BJ (cell line): ENCODE results near the gene NSG1. TPM values are rescaled to one million over a fixed set of nuclear protein-coding genes. Genes with fewer than 3 reads are reported as not detected.

Source experiments
- CTCF ChIA-PET: fragments of 350-600 bp; formaldehyde crosslinking; extraction: SDS; loops from one replicate; lab custom pipeline; 2021; ENCODE audit warnings: antibody characterized with exemption, inconsistent platforms; lab: Yijun Ruan, JAX
- POLR2A ChIA-PET: fragments of 300-600 bp; sonication (Branson Sonifier 250); formaldehyde crosslinking; extraction: SDS; loops from one replicate; lab custom pipeline; 2021; ENCODE audit warnings: antibody characterized with exemption; lab: Charles Lee
- DNase-seq: peaks from one replicate; pipeline ENCODE4 v3.0.0-alpha.2; 2011; ENCODE audit warnings: low read depth
- H3K27me3 ChIP-seq: 2 replicates; pipeline ENCODE4 v1.6.0; 2011; ENCODE audit warnings: low read length; ENCODE audit not compliant: control insufficient read depth, insufficient read depth
- H3K36me3 ChIP-seq: 2 replicates; pipeline ENCODE4 v1.5.1; 2011; ENCODE audit warnings: low read length; ENCODE audit not compliant: control insufficient read depth, insufficient read depth
- H3K4me3 ChIP-seq: 2 replicates; pipeline ENCODE4 v1.5.1; 2011; ENCODE audit warnings: low read depth, mild to moderate bottlenecking, control low read depth, low read length
- polyA plus RNA-seq: library from polyadenylated mRNA; depleted of rRNA; stranded (reverse); fragments of >200 nt; gene quantifications from 2 replicates; pipeline ENCODE4 v1.2.3, GENCODE V29; 2011
- TF ChIP-seq, protein P1 (sequence below): IDR thresholded peaks from 2 replicates; pipeline ENCODE4 v1.5.1; 2011; ENCODE audit warnings: low read depth, mild to moderate bottlenecking, control low read depth, inconsistent platforms, low read length, moderate library complexity; ENCODE audit not compliant: insufficient read depth

The NSG1 gene
- polyA plus RNA-seq, 1 experiment = 0.17 TPM

DNA sequence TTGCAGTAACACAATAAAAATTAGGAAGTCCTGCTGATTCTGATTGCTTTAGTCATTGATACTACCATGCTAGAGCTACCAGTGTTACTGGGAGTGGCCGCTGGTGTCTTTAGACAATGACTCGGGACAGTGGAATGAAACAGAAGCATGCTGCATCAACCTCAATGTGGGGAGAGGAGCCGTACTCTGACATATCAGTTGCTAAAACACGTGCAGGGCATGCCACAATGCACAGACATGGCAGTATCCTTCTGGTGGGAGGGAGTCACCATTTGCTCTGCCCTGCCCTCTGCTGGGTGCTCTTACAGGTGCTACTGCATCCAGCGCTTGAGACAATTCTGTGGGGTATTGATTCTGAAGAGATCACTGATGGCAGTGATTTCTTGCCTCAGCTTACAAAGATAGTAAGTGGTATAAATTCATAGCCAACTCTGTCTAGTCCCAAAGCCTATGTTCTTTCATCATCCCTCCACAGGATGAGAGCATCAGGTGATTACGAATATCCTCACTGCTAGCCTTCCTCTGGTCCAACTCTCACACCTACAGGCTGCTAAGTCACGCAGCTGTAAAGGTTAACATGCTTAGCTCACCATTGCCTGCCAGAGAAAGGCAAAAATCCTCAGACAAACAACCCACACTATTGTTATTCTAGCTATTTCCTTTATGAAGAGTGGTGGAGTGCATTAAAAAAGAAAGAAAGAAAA lies 43.7 kb downstream of the NSG1 start:
- Histone ChIP-seq H3K36me3 (peaks cover 11% of the 10 kb centered on the region), H3K4me3 (no peak overlapping the region), H3K27me3 (no peaks in the 10 kb centered on the region)
- CTCF ChIA-PET = interaction anchor here (0.9 to 2.5 kb wide), 6 partner anchors 10 to 171 kb away, joined by 3 to 17 read pairs (median 6); no protein-coding TSS in a partner anchor
- POLR2A ChIA-PET = no interaction called here
- DNase-seq = peak; percentile 68
- TF ChIP-seq, protein P1, sequence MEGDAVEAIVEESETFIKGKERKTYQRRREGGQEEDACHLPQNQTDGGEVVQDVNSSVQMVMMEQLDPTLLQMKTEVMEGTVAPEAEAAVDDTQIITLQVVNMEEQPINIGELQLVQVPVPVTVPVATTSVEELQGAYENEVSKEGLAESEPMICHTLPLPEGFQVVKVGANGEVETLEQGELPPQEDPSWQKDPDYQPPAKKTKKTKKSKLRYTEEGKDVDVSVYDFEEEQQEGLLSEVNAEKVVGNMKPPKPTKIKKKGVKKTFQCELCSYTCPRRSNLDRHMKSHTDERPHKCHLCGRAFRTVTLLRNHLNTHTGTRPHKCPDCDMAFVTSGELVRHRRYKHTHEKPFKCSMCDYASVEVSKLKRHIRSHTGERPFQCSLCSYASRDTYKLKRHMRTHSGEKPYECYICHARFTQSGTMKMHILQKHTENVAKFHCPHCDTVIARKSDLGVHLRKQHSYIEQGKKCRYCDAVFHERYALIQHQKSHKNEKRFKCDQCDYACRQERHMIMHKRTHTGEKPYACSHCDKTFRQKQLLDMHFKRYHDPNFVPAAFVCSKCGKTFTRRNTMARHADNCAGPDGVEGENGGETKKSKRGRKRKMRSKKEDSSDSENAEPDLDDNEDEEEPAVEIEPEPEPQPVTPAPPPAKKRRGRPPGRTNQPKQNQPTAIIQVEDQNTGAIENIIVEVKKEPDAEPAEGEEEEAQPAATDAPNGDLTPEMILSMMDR = peak; percentile 80

DNA sequence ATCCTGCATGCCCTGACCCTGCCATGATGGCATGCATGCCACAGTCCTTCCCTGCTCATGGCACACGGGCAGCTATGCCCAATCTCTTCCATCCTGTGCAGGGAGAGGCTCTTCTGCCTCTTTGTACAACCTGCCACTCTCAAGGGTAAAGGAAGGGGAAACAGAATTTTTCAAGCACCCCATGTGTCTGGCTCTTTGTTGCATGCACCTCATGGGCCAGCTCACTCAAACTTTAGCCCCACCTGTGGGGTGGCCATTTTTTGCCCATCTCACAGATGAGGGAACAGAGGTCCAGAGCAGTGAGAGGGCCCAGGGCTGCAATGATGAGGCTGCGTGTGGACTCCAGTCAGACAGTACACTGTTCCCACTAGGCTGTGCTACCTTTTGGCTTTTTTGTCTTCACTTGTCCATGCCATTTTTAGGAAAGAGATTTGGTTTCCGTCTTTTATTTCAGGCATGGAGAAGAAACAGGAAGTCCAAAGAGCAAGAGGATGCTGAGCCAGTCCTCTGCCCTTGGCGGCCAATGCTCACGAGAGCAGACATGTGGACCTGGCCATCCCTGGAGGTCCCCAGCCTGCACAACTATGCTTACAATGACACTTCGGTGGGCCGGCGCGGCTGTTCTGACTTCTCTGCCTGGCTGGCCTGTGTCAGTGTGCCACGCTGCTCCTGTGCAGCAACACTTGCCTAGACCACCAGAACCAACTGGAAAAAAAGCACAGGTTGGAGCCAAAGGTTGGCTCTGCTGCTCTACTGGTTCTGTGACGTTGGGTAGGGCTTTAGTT lies 45.6 kb downstream of the NSG1 start:
- H3K36me3 ChIP-seq = peaks cover 10% of the 10 kb centered on the region
- ChIA-PET CTCF (interaction anchor here (1.3 to 2.5 kb wide), 2 partner anchors 8 to 31 kb away, joined by 4 to 12 read pairs; no protein-coding TSS in a partner anchor), POLR2A (no interaction called here)
- TF ChIP-seq, protein P1 = no peak
- no peak overlapping the region for H3K4me3 ChIP-seq
- no peaks in the 10 kb centered on the region for H3K27me3 ChIP-seq
- DNase-seq = no peak

DNA sequence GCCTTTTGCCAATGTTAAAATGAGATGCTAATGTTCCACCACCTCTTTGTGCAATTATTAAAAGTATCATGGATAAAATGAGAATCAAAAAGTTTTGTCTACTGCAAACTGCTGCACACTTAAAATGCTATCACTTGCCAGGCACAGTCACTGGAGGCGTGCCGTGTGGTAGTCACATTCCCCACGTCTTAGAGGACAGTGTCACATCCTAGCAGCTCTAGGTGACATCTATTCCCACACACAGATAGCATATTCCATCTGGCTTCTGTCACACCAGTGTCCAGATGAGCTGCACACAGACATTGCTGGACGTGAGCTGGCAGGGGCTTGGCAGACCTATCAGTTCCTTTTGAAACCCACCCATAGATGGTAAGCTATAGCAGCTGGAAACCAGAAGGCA lies 47.0 kb downstream of the NSG1 start:
- Histone ChIP-seq H3K36me3 (peaks cover 11% of the 10 kb centered on the region), H3K27me3 (no peaks in the 10 kb centered on the region), H3K4me3 (no peak overlapping the region)
- ChIA-PET CTCF (interaction anchor here (0.6 kb wide), 1 partner anchor 80 kb away, joined by 4 read pairs; no protein-coding TSS in a partner anchor), POLR2A (no interaction called here)
- no peak for DNase-seq
- TF ChIP-seq, protein P1 = no peak

- ChIA-PET POLR2A (no interaction called here), CTCF (interaction anchor here (0.6 to 0.7 kb wide), 2 partner anchors 102 to 140 kb away, joined by 3 read pairs; no protein-coding TSS in a partner anchor)
- TF ChIP-seq, protein P1 = no peak
- peaks cover 11% of the 10 kb centered on the region for H3K36me3 ChIP-seq
- no peak overlapping the region for H3K4me3 ChIP-seq
- DNase-seq = no peak
- no peaks in the 10 kb centered on the region for H3K27me3 ChIP-seq
Observed at GRCh38 chr4:4436244-4436823, 49.4 kb downstream of the NSG1 start.
